HepG2 (cell line): ENCODE results near the gene NOM1. TPM values are rescaled to one million over a fixed set of nuclear protein-coding genes. Genes with fewer than 3 reads are reported as not detected.

ENCODE experiments used
- ATAC-seq: fragments of 200-7000 bp; cut with Tn5 transposase; 3 replicates; pipeline ENCODE4 v1.9.1; 2020; ENCODE audit warnings: mild to moderate bottlenecking, moderate library complexity
- BruUV-seq: library from RNA; stranded (reverse); fragments of 400-500 nt; replicated peaks from 2 replicates; lab custom pipeline; 2021; lab: Mats Ljungman, UMichigan
- CTCF ChIA-PET: fragments of 300-600 bp; formaldehyde crosslinking; extraction: SDS; loops from one replicate; lab custom pipeline; 2021; ENCODE audit warnings: low total read pairs, inconsistent platforms, low intra/inter-chr PET ratio; lab: Yijun Ruan, JAX
- POLR2A ChIA-PET: fragments of 350-600 bp; sonication (Branson Sonifier 250); formaldehyde crosslinking; loops from one replicate; lab custom pipeline; 2020; ENCODE audit warnings: antibody characterized with exemption, inconsistent platforms; lab: Yijun Ruan, JAX
- DNase-seq: peaks from one replicate; pipeline ENCODE4 v3.0.0-alpha.2; 2015; ENCODE audit warnings: low spot score
- FAIRE-seq: peaks from 3 replicates; lab custom pipeline; 2011; peaks lifted over from hg19 to GRCh38; lab: Jason Lieb, UNC
- H2AFZ ChIP-seq: one replicate; pipeline ENCODE4 v1.6.1; 2011; ENCODE audit warnings: low read length, inconsistent platforms
- H3K27ac ChIP-seq: fragments of 300-600 bp; 3 replicates; pipeline ENCODE4 v1.8.0; 2011; ENCODE audit warnings: mixed run types, mild to moderate bottlenecking, mixed read lengths, low read length, inconsistent platforms; ENCODE audit not compliant: insufficient read depth; ENCODE audit errors: extremely low read length
- H3K27me3 ChIP-seq, 2 experiments: fragments of 200-600 bp in 1 of 2; 2 replicates in 1 of 2; 3 replicates in 1 of 2; pipeline versions ENCODE4 v1.6.0 to v1.8.0; 2011; ENCODE audit warnings: low read length in 2 of 2, mild to moderate bottlenecking in 2 of 2, moderate library complexity in 2 of 2, inconsistent platforms in 1 of 2; ENCODE audit not compliant: insufficient read depth in 2 of 2, control insufficient read depth in 1 of 2
- H3K36me3 ChIP-seq, 2 experiments: fragments of 200-600 bp in 1 of 2; replicated peaks in 1 of 2; 2 replicates in 1 of 2; 3 replicates in 1 of 2; pipeline versions ENCODE4 v1.5.1 to v1.8.0; 2011; ENCODE audit warnings: low read length in 2 of 2, inconsistent platforms in 1 of 2; ENCODE audit not compliant: insufficient read depth in 2 of 2, control insufficient read depth in 1 of 2
- H3K4me1 ChIP-seq: 2 replicates; pipeline ENCODE4 v1.5.1; 2012; ENCODE audit warnings: low read length, inconsistent platforms; ENCODE audit not compliant: insufficient read depth
- H3K4me2 ChIP-seq: 2 replicates; pipeline ENCODE4 v1.6.0; 2011; ENCODE audit warnings: low read depth, low read length, inconsistent platforms
- H3K4me3 ChIP-seq, 3 experiments: fragments of 200-600 bp in 1 of 3; sonication (generic), shearing (Covaris generic) in 1 of 3; replicated peaks in 1 of 3; 2 replicates each; pipeline ENCODE4 v1.5.1; 2011 to 2016; ENCODE audit warnings: low read length in 3 of 3, inconsistent platforms in 2 of 3, low read depth in 2 of 3, mild to moderate bottlenecking in 2 of 3, control low read depth in 1 of 3, mixed read lengths in 1 of 3; ENCODE audit not compliant: insufficient read depth in 1 of 3
- H3K79me2 ChIP-seq: one replicate; pipeline ENCODE4 v1.6.1; 2011; ENCODE audit warnings: low read length, inconsistent platforms; ENCODE audit not compliant: insufficient read depth
- H3K9ac ChIP-seq: 2 replicates; pipeline ENCODE4 v1.6.0; 2011; ENCODE audit warnings: mild to moderate bottlenecking, low read depth, low read length, inconsistent platforms; ENCODE audit not compliant: insufficient read depth
- H3K9me3 ChIP-seq: 2 replicates; pipeline ENCODE4 v1.5.1; 2012; ENCODE audit warnings: mild to moderate bottlenecking, low read length
- H4K20me1 ChIP-seq: 2 replicates; pipeline ENCODE4 v1.6.0; 2011; ENCODE audit warnings: inconsistent platforms, mild to moderate bottlenecking, low read length, moderate library complexity; ENCODE audit not compliant: insufficient read depth
- NFAT5 ChIP-seq: sonication (generic); formaldehyde crosslinking; IDR thresholded peaks from 2 replicates; pipeline ENCODE4 v1.4.0; 2020; ENCODE audit warnings: missing genetic modification reagents
- ZNF574 ChIP-seq: sonication (generic); formaldehyde crosslinking; IDR thresholded peaks from 2 replicates; pipeline ENCODE4 v1.4.0; 2020; ENCODE audit warnings: missing genetic modification reagents
- WGBS: methylation state at CpG from one replicate; pipeline ENCODE4 v1.1.6; 2017; ENCODE audit warnings: low lambda C conversion rate; 5-methylcytosine and 5-hydroxymethylcytosine counted together
- in situ Hi-C: cut with HindIII; loops from 2 replicates; pipeline ENCODE4 v1.10.0; 2017; ENCODE audit warnings: low pct_unique_long_range_greater_than_20kb; ENCODE audit not compliant: extremely low pct_ligation_motif_present
- intact Hi-C: fragments of 100-400 bp; cut with micrococcal nuclease; formaldehyde crosslinking; loops from one replicate; pipeline ENCODE4 v1.10.0; 2022; ENCODE audit not compliant: unreplicated experiment
- polyA plus RNA-seq, 8 experiments: library from polyadenylated mRNA; depleted of rRNA in 3 of 8; stranded (reverse) in 7 of 8; unstranded in 1 of 8; fragments of >200 nt; fragmentation: Illumina TruSeq in 4 of 8; extraction: Trizol in 4 of 8; gene quantifications; 2 replicates each; pipeline versions ENCODE4 v1.2.1 to v1.2.3, GENCODE V29; 2011 to 2016; ENCODE audit warnings: low read depth in 4 of 8, missing spikeins in 1 of 8, mixed read lengths in 1 of 8; ENCODE audit not compliant: insufficient read depth in 1 of 8
- total RNA-seq, 5 experiments: library from RNA; depleted of rRNA; stranded (reverse); fragments of >200 nt; fragmentation: Illumina TruSeq; extraction: Trizol; gene quantifications; 2 replicates each; pipeline ENCODE4 v1.2.3, GENCODE V29; 2016; ENCODE audit warnings: low read depth in 1 of 5

Gene NOM1
- total and polyA plus RNA-seq, 2 of the 13 experiments (the other 11 are each of a cell fraction or from before 2014, with no cell fraction given): 14.2 to 26.2 TPM

- TF ChIP-seq ZNF574 (CRISPR knock-in tag): no peak
- TF ChIP-seq NFAT5 (CRISPR knock-in tag): no peak
- H3K27me3 ChIP-seq: no peaks in the 10 kb centered on the region
- no peak overlapping the region for H3K4me3 ChIP-seq
- H3K4me2 ChIP-seq: no peak overlapping the region
- BruUV-seq: no TSS peak
- peaks cover 6% of the 10 kb centered on the region for H4K20me1 ChIP-seq
- no peak overlapping the region for H3K27ac ChIP-seq
- ChIA-PET CTCF (no interaction called here), POLR2A (no interaction called here)
- H3K79me2 ChIP-seq: peaks cover 39% of the 10 kb centered on the region
- 94% methylated on average over 2 of the region's 2 CpGs for WGBS
- in situ Hi-C loops: loop anchor here (5.0 to 25.0 kb wide), 2 partner anchors 182 to 307 kb away; partner anchors contain the start of gene UBE3C
- ATAC-seq (no peak), FAIRE-seq (no peak), DNase-seq (no peak)
- H3K9ac ChIP-seq: no peak overlapping the region
- peaks cover 32 to 68% of the 10 kb centered on the region in 2 experiments for H3K36me3 ChIP-seq
- no peaks in the 10 kb centered on the region for H3K9me3 ChIP-seq
- peaks cover 20% of the 10 kb centered on the region for H3K4me1 ChIP-seq
- intact Hi-C loops: loop anchor here (5.0 kb wide), 1 partner anchor 52 kb away; no protein-coding TSS in a partner anchor
- no peak overlapping the region for H2AFZ ChIP-seq
Measured at GRCh38 chr7:156954941-156955340, 5.4 kb downstream of the NOM1 start.
